Body of pancreas (tissue), 4 donors: ENCODE results near the gene FUBP3.

Experiments used
- CTCF ChIP-seq, 7 experiments: fragments of 450-650 bp in 4 of 7; fragments of 200-600 bp in 3 of 7; sonication (generic) in 3 of 7; IDR thresholded peaks; one replicate each; pipeline ENCODE4 v1.5.1; 2016 to 2019; ENCODE audit warnings: antibody characterized with exemption in 7 of 7
- POLR2A ChIP-seq, 3 donors: fragments of 450-650 bp; IDR thresholded peaks; one replicate each; pipeline ENCODE4 v1.6.1; 2016; ENCODE audit warnings: antibody characterized with exemption in 3 of 3, mild to moderate bottlenecking in 2 of 3

GRCh38 chr9:130589754-130590153 is 10.4 kb downstream of the FUBP3 start:
- TF ChIP-seq CTCF (IDR thresholded peaks at IDR 0.05), result no peak
- TF ChIP-seq POLR2A (IDR thresholded peaks at IDR 0.05), result no peak
